Measurements from ENCODE around the gene HOXC10. TPM values are rescaled to one million over a fixed set of nuclear protein-coding genes. Genes with fewer than 3 reads are reported as not detected.

HOXC10 gene
- total and polyA plus RNA-seq, 10 of the 15 experiments (the other 5 are each of a cell fraction or from before 2014, with no cell fraction given) = 0.59 TPM; not detected in 9

DNA sequence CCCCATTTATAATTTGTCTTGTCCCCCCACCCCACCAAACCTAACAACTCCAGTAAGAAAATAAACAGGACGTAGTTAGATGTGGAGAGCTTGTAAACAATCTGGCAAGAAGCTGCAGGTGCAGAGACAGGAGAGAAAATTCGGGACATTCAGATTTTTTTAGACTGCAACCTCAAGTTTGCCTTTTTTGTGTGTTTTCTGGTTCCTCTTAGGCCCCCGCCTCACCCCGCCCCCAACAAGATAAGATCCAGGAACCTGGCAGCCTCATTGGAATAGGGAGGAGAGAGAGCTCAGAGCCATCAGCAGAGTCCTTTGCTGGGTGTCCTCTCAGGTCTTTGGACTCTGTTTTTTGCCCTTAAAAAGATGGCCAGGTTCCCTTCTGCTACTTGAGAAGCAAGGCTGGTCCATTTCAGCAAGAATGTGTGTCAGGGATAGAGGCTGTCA, 2.9 kb downstream of the HOXC10 start:
- no TSS peak for BruUV-seq (replicated peaks)
- Histone ChIP-seq H3K36me3 (ENCODE audit: control insufficient read depth in 2 of 2, insufficient read depth in 2 of 2, low read length in 1 of 2) (no peaks in the 10 kb centered on the region), H2AFZ (ENCODE audit: control insufficient read depth, low read depth, low read length) (no peak overlapping the region), H3K9me3 (replicated peaks; ENCODE audit: control insufficient read depth, insufficient read depth, low read length) (no peaks in the 10 kb centered on the region), H3K27me3 (replicated peaks in 1 of 2; ENCODE audit: control insufficient read depth in 2 of 2, insufficient read depth in 2 of 2, low read length in 1 of 2) (peaks cover 32 to 55% of the 10 kb centered on the region in 2 experiments), H3K4me1 (ENCODE audit: control insufficient read depth, insufficient read depth, low read length) (peaks cover 15% of the 10 kb centered on the region), H3K4me3 (no peak overlapping the region), H3K79me2 (ENCODE audit: control insufficient read depth, insufficient read depth, low read length) (no peaks in the 10 kb centered on the region), H3K27ac (ENCODE audit: control insufficient read depth, insufficient read depth) (no peak overlapping the region), H3K9ac (ENCODE audit: control insufficient read depth, insufficient read depth, low read length) (no peak overlapping the region), H4K20me1 (ENCODE audit: control insufficient read depth, insufficient read depth) (peaks cover 3% of the 10 kb centered on the region; the same call in 1 of the 2 replicates), H3K4me2 (ENCODE audit: control insufficient read depth, insufficient read depth) (no peak overlapping the region)
- WGBS (ENCODE audit: insufficient coverage, insufficient replicate concordance, low lambda C conversion rate, missing lambda C conversion rate) = 0% methylated on average over 4 of the region's 4 CpGs
- CTCF ChIA-PET = interaction anchor here (0.6 to 5.5 kb wide), 14 partner anchors 12 to 287 kb away, joined by 3 to 54 read pairs (median 6); partner anchors contain the start of gene HOXC9
- SMC1A ChIA-PET (ENCODE audit: uncharacterized antibody, unreplicated experiment) = interaction anchor here (0.6 to 4.5 kb wide), 10 partner anchors 8 to 231 kb away, joined by 3 to 29 read pairs (median 3); no protein-coding TSS in a partner anchor
- ATAC-seq (no peak), DNase-seq (ENCODE audit: low read depth, low spot score) (no peak), FAIRE-seq (no peak)
- intact Hi-C loops (cut with micrococcal nuclease; ENCODE audit: unreplicated experiment) (loop anchor here (5.0 to 10.0 kb wide), 3 partner anchors 193 to 283 kb away; no protein-coding TSS in a partner anchor), in situ Hi-C loops (cut with MboI) (no loop called here)
- POLR2A ChIA-PET = interaction anchor here (0.6 kb wide), 1 partner anchor 25 kb away, joined by 5 read pairs; no protein-coding TSS in a partner anchor
- RAD21 ChIA-PET (ENCODE audit: unreplicated experiment) = interaction anchor here (0.8 to 2.2 kb wide), 5 partner anchors 10 to 220 kb away, joined by 3 to 7 read pairs (median 4); partner anchors contain the start of genes HOXC5 and SMUG1
- TF ChIP-seq FOS (IDR thresholded peaks at IDR 0.05; ENCODE audit: borderline replicate concordance, extremely low read depth, insufficient read length) = no peak
- TF ChIP-seq CHD4 (IDR thresholded peaks at IDR 0.05) = no peak
- no peak for TF ChIP-seq RB1 (IDR thresholded peaks at IDR 0.05; ENCODE audit: borderline replicate concordance)
- TF ChIP-seq FOXK2 (IDR thresholded peaks at IDR 0.05) = no peak
- TF ChIP-seq PAX8 (IDR thresholded peaks at IDR 0.05) = no peak
- no peak for TF ChIP-seq NR2C2 (IDR thresholded peaks at IDR 0.05; ENCODE audit: borderline replicate concordance, control insufficient read depth, insufficient read length, low read depth)
- no peak for TF ChIP-seq STAT3 (IDR thresholded peaks at IDR 0.05; ENCODE audit: low read depth, low read length)
- no peak for TF ChIP-seq HCFC1 (IDR thresholded peaks at IDR 0.05; ENCODE audit: low read length)
- no peak for TF ChIP-seq CBFB (IDR thresholded peaks at IDR 0.05; ENCODE audit: low read depth)
- TF ChIP-seq NR2C1 (IDR thresholded peaks at IDR 0.05) = no peak
- TF ChIP-seq TARDBP (IDR thresholded peaks at IDR 0.05; ENCODE audit: borderline replicate concordance) = no peak
- TF ChIP-seq RAD51 (IDR thresholded peaks at IDR 0.05) = no peak
- no peak for TF ChIP-seq ZZZ3 (IDR thresholded peaks at IDR 0.05; ENCODE audit: control insufficient read depth, insufficient read length, low read depth)
- no peak for TF ChIP-seq E2F4 (IDR thresholded peaks at IDR 0.05; ENCODE audit: low read depth, low read length)
- TF ChIP-seq IKZF1 (conservative IDR thresholded peaks at IDR 0.05) = no peak
- no peak for TF ChIP-seq NFIC (IDR thresholded peaks at IDR 0.05; ENCODE audit: low read depth, low read length)
- no peak for TF ChIP-seq CBX5 (IDR thresholded peaks at IDR 0.05; ENCODE audit: low read depth)
